Fibroblast of peridontal ligament (primary cell): ENCODE measurements around the gene VTI1A.
A peak's percentile ranks its signal among the peaks of the same experiment; 100 is the strongest.
"Not testable (repeated sequence)": the region's sequence is repeated elsewhere in the genome, so short reads cannot be mapped to it uniquely, and the experiment has no call there.

Source experiments
- DNase-seq: peaks from one replicate; pipeline ENCODE4 v3.0.0-alpha.2; 2010; ENCODE audit errors: extremely low read depth

VTI1A gene

DNA sequence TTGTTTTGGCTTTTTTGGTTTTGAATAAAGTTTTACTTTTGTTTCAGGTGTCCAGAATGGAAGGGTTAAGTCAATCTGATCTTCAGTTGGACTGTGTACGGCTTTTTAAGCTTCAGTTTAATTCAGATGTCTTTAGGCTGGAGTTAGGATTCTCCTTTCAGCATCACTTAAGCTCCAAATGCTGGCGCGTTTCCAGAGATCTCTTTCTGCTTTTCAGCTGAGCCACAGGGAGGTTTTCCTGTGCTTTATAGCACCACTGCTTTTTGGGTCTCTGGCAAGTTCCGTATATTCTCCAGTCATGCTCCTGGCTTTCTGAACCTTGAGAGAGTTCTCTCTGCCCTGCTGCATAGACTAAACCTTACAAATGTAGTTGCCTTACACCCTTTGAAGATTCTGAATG, 60.0 kb downstream of the VTI1A start:
- DNase-seq: no peak

DNA sequence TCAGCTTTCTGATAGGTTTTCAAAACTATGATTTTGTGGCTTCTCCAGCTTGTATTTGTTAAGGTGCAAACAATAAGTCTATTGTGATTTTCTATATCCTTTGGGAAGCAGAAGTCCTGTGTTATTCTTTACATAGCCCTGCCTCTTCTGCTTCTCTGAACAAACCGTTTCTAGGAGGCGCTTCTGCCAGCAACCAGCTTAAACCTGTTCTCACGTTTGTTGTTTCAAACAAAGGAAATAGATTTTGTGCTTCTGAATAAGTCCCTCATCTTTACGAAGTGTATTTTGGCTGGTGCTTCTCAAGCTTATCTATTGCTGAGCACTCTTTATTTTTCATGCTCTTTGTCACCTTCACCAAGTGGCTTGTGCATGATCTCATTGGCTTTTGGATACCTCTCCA, 61.0 kb downstream of the VTI1A start:
- no peak for DNase-seq

DNA sequence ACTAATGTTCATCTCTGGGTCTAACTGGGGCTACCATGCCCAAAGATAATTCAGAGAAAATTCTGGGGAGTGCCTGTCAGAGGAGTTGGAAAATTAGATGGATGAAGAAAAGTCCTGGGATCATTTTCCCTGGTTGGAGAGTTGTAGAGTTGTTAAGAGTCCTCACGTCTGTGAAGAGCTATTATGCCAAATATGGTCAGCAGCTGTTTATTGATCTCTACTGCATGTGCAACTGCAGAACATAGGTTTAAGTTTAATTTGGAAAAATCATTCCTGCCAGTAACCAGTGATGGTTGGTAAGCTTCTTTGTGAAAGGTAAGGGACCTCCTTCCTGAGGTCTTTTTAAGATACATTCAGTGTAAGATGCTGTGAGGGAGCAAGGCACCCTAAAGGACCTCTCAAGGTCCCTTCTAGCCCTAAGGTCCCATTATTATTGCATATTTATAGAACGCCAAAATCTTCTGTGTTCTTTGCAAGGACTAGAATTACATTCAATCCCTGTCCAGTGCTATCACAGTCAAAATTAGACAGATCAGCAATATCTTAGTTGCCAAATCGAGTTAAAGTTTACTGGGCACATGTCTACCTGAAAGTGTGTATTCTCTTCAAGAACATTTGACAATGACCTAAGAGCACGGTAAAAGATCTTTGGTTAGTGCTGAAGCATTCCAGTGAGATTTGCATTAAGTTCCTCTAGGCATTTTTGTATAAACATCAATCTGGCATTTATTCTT, 62.7 kb downstream of the VTI1A start:
- no peak for DNase-seq

DNA sequence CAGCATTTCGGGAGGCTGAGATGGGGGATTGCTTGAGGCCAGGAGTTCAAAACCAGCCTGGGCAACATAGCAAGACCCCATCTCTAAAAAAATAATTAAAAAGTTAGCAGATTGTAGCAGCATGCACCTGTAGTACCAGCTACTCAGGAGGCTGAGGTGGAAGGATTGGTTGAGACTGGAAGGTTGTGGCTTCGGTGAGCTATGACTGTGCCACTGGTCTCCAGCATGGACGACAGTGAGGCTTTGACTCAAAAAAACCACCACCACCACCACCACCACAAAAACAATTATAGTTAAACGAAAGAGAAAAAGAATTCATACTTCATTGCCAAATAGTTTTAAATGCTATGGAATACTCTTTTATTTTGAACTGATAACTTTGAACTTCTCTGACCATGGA, 63.4 kb downstream of the VTI1A start:
- no peak for DNase-seq

DNA sequence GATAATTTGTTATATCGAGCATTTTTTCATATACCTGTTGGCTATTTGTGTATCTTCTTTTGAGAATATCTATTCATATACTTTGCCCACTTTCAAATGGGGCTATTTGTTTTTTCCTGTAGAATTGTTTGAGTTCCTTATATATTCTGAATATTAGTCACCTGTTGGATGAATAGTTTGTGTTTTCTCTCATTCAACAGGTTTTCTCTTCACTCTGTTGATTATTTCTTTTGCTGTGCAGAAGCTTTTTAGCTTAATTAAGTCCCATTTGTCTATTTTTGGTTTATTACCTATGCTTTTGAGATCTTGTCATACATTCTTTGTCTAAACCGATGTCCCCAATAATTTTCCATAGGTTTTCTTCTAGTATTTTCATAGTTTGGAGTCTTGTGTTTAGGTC, 65.3 kb downstream of the VTI1A start:
- no peak for DNase-seq

DNA sequence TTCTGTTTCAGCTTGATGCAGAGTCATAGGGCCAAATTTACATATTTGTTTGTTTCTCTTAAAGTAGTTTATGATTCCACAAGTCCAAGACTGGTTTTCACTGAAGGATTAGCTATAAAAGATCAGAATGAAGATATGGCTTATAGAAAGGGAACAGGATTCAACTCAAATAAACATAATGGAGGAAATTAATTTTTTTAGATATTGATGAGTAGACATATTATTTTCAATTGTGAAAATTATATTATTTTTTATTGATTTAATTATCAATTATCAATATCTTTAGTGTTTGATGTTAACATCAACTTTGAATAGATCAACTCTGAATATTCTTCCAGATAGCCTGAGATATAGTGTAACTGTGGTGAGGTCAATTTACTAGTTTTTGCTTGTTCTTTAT, 68.1 kb downstream of the VTI1A start:
- DNase-seq: no peak

DNA sequence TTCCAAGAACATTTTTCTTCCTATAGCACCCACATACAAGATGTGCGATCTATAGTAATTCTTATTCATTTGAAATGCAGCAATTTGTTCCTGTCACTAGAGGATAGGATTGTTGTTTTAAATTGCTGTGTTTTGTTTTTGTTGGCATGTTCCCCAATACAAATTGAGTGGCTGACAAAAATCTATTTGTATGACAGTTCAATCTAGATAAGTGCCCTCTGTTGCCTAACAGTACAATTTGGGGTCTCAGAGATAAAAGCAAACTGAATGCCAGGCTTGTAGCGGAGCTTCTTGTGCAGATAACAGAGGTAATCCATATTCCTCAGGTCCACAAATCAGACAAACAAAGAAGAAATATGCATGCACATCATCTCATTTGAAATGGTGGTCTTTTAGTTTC, 68.8 kb downstream of the VTI1A start:
- no peak for DNase-seq

DNA sequence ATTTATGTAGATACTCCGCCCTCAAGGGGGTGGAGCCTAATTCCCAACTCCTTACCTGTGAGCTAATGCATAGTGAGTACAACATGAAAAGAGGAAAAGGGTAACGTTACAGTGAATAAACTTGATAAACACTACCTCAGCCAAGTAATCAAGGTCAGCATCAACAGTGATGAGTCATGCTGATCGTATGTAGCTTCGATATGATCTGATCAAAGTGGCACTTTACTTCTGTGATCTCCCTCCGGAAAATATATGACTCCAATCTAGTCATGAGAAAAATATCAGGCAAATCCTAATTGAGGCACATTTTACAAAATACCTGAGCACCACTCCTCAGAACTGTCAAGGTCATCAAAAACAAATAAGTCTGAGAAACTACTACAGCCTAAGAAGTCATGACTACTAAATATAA, 70.4 kb downstream of the VTI1A start:
- DNase-seq: no peak

DNA sequence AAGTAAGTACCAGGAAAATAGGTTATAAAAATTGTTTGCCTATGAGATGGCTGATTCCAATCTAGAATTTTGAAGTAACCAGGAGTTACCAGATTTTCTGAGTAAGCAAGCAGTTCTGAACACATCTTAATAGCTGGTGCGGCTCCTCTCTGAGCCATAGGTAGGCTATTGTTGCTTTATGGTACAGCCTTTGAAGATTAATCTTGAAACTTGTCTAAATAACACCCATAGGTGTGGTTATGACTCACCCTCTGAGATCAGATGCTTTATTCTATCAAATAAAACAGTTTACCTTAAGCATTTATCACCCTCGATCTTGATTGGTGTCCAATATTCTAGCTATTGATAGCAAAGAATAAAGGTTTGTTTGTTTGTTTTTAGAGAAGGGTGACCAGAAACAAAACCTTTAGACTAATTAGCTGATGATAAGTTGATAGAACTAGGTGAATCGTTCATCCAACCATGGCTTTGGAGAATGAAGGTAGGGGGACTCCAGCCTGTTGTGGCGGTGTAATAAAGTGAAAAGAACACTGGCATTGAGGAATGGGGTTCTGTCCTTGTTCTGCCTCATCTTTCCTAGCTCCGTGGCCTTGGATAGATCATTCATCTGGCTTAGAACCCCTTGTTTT, 72.2 kb downstream of the VTI1A start:
- no peak for DNase-seq

DNA sequence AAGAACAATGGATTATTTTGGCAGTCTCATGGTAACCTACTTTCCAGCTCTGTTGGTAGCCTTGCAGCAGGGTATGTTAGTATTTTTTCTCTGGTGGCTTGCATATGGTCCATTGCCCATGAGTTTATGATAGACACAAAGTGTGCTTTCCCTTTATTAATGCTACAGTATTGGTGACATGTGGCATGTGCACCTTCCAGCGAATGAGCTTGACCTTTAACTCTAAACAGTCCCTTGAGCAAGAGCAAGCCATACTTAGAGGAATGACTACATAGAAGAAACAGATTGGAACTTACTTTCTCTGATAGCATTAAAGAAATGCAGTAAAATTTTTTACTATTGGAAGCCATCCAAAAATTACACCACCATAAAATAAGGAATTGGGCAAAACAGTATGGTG, 73.9 kb downstream of the VTI1A start:
- DNase-seq: no peak

DNA sequence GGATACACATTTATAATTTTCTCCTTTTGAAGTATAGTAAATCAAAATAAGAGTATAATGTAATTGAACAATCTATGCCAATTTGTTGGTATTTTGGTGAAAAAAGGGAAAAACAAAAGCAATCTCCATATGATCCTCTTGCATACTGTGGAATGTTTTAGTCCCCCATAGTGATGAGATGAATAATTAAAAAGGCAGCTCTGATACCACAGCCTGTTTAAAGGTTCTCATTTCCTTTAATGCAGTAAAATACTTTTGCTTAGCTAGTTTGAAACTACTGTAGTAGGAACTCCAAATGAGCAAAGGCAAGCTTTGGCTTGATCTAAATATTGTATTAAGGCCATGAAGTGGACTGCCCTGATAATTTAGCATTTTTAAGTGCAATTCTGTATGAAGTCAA, 77.6 kb downstream of the VTI1A start:
- DNase-seq: no peak

DNA sequence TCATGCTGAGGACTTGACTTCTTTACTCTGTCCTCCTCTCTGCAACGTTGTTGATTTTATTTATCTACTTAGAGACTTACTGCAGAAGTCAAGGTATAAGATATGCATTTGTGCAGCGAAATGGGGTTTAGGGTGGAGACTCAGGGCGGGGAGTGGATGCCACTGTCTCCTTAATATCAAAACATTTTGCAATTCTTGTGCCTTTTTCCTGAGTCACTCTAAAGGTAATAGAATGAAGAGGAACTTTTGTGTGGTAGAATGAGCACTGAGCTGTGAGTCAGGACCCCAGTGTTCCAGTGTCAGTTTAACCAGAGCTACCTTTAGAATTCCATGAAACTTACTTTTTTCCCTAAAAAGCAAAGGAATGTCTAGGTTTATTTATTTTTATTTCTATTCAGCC, 78.2 kb downstream of the VTI1A start:
- DNase-seq: no peak

DNA sequence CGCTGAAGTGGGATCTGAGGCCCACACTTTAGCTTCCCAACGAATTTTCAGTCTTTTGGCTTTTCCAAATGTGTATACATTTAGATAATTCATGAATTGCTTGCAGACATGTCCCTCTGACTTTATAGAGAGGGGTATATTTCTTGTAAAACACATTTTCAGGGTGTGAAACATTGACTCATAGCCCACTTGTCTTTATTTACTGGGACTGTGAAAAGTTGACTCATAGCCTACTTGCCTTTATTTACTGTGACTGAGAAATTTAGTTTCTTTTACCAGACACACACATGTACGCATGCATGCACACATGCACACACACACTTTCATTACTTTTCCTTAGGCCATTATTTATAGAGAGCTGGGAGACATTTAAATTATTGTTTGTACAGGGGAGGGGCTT, 79.1 kb downstream of the VTI1A start:
- DNase-seq: no peak

DNA sequence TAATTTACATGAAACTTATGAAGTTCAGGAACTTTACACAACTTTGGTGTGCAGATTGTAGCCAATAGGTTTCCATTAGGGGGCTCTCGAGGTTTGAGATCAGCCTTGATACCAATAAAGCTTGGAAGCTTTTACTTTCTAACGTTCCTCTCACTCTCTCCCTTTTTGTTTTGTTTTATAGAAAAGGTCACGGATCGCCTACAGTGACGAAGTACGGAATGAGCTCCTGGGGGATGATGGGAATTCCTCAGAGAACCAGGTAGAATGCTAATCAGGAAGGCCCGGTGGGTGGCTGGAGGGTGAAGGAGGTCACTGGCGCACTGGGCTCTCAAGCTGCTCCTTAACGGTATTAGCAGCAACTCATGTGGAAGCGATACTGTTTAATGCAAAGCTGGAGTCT, 79.9 kb downstream of the VTI1A start:
- peak; percentile 65 for DNase-seq

DNA sequence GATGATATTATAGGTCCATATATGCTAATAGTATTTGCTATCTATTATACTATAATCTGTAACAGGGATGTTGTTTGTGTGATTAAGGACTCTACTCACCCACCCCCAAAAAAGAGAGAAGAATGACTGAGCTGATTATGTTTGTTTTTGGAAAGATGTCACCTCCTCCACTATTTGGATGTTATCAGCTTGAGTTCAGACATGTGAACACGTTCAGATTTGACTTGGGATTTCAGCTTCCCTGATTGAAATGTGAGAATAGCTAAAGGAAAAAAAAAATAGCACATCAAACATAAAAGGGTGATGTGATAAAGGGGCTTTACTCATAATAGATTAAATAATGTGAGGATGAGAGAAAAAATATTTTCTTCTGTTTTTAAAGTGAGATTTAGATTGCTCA, 81.2 kb downstream of the VTI1A start:
- no peak for DNase-seq

DNA sequence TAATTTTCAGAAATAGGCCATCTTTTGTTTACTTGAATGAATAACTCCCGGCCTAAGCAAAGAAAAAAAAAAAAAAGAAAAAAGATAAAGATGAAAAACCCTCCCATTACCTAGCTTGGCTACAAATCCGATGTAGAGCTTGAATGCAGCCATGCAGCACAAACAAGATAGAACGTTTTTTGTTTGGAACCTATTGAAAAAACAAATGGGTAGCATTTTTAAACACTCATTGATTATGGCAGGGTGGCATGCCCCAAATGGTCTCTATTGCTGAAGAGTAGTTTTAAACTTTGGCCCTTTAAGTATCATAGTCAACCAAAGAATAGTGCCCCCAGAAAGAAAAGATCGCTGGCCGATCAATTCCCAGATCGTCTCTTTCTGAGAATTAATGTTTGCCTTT, 84.4 kb downstream of the VTI1A start:
- DNase-seq: no peak

DNA sequence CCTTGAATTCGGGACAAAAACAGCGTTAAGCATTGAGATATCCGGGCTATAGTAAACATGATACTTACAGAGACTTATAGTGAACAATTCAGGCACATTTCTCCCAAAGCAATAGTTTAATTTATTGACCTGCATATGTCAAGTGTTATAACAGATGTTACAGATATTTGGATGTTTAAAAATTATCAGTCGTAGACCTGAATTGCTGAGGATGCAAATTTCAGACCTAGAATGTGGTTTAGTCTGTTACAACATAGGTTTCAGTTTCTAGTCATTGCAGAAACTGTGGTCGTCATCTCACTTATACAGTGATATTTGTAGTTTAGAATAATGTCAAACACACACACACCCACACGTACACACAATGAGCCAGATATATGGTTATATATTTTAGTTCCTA, 85.2 kb downstream of the VTI1A start:
- DNase-seq: peak; percentile 88

DNA sequence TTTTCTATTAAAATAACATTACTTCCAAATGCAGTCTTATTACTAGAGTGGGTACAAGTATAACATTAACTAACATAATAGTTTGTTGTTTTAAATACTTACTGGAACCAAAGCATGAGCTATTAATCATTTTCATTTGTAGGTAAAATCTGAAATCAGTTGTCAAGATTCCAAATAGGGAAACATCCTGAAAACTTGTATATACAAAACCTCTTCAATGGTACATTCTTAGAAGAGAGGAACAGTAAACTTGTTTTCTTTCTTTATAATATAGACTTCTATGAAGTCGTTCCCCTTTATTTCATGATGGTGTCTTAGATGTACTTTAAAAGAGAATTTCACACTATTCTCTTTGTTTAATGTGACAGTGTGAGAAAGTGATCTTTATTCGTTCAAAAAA, 85.9 kb downstream of the VTI1A start:
- DNase-seq: peak; percentile 41

DNA sequence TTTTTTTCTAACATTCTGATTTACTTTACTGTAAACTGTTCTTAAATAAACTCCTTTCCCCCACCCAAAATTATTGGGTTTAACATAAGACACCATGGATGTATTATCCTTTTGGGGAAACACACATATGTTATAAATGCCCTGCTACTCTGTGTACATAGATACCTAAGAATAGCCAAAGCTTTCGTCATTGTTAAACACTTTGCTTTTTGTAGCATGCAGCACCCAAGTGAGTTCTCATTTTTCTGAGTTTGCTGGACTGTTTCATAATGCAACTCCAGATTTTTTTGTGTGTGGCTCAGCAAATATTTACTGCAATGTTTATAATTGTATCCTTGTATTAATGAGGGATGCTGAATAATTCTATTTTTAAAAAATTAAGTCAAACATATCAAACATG, 86.9 kb downstream of the VTI1A start:
- DNase-seq: peak; percentile 81

DNA sequence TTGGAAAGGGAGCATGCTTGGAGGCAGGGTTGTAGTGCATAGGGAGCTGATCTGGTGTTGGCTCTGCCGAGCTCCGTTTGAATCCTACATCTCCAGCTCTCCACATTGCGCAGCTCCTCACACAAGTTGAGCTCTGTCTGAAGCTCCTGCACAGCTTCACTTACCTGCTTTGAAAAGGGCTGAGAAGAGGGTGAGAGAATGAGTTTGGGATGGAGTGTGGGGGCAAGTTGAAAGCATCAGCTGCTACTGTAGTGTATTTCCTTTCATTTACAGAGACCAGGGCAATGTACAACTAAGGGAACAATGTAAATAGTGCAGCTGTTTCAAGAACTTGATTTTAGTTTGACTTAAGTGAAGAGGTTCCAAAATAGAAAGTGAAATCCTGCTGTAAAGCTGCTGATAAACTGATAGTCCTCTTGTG, 88.5 kb downstream of the VTI1A start:
- peak; percentile 63 for DNase-seq

DNA sequence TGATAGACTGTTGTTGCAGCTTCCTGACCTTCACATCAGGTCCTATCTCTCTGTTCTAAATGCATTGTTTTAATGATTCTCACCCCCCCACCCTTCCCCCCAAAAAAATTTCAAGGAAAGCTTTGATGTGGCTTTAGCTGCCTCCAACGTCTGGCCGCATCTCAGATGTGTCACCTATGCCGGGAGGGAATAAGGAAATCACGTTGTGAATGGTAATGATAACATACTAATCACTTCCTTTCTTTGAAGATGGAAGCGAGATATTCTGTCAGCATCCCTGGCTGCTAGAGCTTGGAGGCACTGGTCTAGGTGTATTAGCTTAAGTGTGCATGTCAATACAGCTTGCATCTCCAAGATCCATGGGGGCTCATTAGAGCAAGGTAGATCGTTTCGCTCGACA, 89.6 kb downstream of the VTI1A start:
- no peak for DNase-seq

DNA sequence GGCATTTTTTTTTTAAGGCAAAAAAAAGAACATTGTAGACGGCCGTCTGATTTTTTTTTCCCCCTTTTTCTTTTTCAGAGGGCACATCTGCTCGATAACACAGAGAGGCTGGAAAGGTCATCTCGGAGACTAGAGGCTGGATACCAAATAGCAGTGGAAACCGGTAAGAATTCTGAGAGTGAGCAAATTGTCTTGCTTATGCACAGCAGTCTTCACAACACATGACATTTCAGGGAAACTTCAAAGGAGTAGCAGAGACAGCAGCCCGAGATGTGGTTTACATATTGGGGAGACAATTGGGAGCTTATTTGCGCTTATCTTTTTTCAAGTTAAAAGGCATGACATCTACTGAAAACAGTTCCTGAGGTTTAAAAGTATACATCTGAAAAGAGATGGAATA, 91.2 kb downstream of the VTI1A start:
- no peak for DNase-seq

DNA sequence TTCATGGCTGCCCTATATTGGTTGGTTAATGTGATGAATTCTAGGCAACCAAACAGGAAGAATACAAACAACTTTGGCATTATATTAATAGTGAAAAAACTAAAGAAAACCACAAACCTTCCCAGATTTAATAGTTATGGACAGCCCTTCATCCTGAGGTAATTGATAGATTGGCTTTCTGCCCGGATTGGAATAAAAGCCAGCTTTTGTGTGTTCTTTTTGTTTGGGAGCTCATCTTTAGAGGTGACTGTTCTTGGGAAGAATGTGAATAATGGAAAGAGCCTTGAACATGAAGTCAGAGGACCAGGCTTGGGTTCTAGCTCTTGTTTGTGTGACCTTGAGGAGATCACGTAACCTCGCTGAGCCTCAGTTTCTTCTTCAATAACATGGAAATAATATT, 92.3 kb downstream of the VTI1A start:
- DNase-seq: no peak

DNA sequence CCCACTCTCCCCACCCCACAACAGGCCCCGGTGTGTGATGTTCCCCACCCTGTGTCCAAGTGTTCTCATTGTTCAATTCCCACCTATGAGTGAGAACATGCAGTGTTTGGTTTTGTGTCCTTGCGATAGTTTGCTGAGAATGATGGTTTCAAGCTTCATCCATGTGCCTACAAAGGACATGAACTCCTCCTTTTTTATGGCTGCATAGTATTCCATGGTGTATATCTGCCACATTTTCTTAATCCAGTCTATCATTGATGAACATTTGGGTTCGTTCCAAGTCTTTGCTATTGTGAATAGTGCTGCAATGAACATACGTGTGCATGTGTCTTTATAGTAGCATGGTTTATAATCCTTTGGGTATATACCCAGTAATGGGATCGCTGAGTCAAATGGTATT, 95.8 kb downstream of the VTI1A start:
- DNase-seq: not testable (repeated sequence)
